PFSK-1 (cell line): ENCODE measurements around the gene BRDT.

Source experiments
- POLR2AphosphoS5 ChIP-seq: IDR thresholded peaks from 2 replicates; pipeline ENCODE4 v1.6.1; 2012; ENCODE audit warnings: low read depth, mild to moderate bottlenecking, control low read depth, low read length, moderate library complexity
- SIN3A ChIP-seq: IDR thresholded peaks from 2 replicates; pipeline ENCODE4 v1.6.1; 2012; ENCODE audit warnings: mild to moderate bottlenecking, low read length, moderate library complexity, borderline replicate concordance; ENCODE audit not compliant: insufficient read depth
- TF ChIP-seq, protein P1 (sequence below), 2 experiments: IDR thresholded peaks; 2 replicates each; pipeline versions ENCODE4 v1.6.1 to v1.8.0; 2011 to 2012; ENCODE audit warnings: low read depth in 2 of 2, low read length in 2 of 2, control low read depth in 1 of 2, inconsistent platforms in 1 of 2, mild to moderate bottlenecking in 1 of 2, moderate library complexity in 1 of 2; ENCODE audit not compliant: insufficient read depth in 1 of 2

GRCh38 chr1:91948097-91948496, 1.1 kb upstream of the BRDT start:
- TF ChIP-seq POLR2AphosphoS5 (no peak), SIN3A (no peak)
- TF ChIP-seq, protein P1, sequence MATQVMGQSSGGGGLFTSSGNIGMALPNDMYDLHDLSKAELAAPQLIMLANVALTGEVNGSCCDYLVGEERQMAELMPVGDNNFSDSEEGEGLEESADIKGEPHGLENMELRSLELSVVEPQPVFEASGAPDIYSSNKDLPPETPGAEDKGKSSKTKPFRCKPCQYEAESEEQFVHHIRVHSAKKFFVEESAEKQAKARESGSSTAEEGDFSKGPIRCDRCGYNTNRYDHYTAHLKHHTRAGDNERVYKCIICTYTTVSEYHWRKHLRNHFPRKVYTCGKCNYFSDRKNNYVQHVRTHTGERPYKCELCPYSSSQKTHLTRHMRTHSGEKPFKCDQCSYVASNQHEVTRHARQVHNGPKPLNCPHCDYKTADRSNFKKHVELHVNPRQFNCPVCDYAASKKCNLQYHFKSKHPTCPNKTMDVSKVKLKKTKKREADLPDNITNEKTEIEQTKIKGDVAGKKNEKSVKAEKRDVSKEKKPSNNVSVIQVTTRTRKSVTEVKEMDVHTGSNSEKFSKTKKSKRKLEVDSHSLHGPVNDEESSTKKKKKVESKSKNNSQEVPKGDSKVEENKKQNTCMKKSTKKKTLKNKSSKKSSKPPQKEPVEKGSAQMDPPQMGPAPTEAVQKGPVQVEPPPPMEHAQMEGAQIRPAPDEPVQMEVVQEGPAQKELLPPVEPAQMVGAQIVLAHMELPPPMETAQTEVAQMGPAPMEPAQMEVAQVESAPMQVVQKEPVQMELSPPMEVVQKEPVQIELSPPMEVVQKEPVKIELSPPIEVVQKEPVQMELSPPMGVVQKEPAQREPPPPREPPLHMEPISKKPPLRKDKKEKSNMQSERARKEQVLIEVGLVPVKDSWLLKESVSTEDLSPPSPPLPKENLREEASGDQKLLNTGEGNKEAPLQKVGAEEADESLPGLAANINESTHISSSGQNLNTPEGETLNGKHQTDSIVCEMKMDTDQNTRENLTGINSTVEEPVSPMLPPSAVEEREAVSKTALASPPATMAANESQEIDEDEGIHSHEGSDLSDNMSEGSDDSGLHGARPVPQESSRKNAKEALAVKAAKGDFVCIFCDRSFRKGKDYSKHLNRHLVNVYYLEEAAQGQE (IDR thresholded peaks at IDR 0.05; ENCODE audit: insufficient read depth in 1 of 2, low read depth in 2 of 2, low read length in 2 of 2): no peak
